ENCODE results near the gene ARL5A. TPM values are rescaled to one million over a fixed set of nuclear protein-coding genes. Genes with fewer than 3 reads are reported as not detected.
"Not testable (repeated sequence)": the region's sequence is repeated elsewhere in the genome, so short reads cannot be mapped to it uniquely, and the experiment has no call there.

ARL5A gene, protein sequence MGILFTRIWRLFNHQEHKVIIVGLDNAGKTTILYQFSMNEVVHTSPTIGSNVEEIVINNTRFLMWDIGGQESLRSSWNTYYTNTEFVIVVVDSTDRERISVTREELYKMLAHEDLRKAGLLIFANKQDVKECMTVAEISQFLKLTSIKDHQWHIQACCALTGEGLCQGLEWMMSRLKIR
- total RNA-seq, result 51.0 and 53.2 TPM in 2 replicates

DNA sequence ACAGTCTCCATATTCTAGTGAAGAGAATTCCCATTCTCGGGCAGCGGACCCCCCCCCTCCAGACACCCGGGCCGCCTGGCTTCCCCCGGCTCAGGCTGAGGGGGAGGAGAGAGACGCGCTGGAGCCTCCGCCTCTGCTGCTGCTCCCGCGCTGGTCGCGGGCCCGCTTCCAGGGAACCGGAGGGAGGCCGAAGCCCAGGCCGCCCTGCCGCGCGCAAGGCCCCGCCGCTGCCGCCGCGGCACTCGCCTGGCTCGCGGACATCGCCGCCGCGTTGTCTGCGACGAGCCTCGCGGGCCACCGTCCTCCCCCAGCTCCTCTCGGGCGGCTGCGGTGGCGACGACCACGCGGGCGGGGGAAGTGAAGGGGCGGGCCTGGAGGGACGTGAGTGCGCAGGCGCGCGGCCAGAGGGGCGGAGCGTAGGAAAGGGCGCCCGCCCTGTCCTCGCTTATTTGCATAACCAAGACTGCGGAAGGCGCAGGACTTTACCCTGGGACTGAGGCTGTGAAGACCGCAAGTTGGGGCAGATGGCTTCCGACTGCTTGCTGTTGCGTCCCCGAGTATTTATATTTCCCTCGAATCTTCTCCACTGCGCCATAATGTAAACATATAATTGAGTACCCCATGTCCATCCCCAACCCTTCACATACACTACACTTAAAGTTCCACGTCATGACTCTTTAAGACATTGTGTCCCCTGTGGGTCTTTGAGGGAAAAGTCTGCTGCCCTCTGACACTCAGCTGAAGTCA, at the start of gene ARL5A:
ARL5A (minus strand) TSS at position 279 of the 747 bp plus-strand sequence; CDS start at position 34, 245 bp downstream.
- Mint-ChIP-seq H3K36me3 (ENCODE audit: low read depth) (peaks cover 2% of the 10 kb centered on the region), H3K4me1 (peaks cover 50% of the 10 kb centered on the region), H3K27ac (peak within 1 kb of the TSS; percentile 93), H3K27me3 (no peaks in the 10 kb centered on the region), H3K9me3 (no peaks in the 10 kb centered on the region), H3K4me3 (peak within 1 kb of the TSS; percentile 83)
- ChIA-PET POLR2A (interaction anchor here (0.6 to 3.3 kb wide), 25 partner anchors 8 to 889 kb away, joined by 3 to 25 read pairs (median 6); partner anchors contain the start of genes PRPF40A, RBM43 and STAM2), CTCF (interaction anchor here (0.5 to 1.5 kb wide), 4 partner anchors 20 to 197 kb away, joined by 3 to 6 read pairs (median 3); no protein-coding TSS in a partner anchor)
- DNase-seq, result peak; percentile 97
- TF ChIP-seq, protein P1, sequence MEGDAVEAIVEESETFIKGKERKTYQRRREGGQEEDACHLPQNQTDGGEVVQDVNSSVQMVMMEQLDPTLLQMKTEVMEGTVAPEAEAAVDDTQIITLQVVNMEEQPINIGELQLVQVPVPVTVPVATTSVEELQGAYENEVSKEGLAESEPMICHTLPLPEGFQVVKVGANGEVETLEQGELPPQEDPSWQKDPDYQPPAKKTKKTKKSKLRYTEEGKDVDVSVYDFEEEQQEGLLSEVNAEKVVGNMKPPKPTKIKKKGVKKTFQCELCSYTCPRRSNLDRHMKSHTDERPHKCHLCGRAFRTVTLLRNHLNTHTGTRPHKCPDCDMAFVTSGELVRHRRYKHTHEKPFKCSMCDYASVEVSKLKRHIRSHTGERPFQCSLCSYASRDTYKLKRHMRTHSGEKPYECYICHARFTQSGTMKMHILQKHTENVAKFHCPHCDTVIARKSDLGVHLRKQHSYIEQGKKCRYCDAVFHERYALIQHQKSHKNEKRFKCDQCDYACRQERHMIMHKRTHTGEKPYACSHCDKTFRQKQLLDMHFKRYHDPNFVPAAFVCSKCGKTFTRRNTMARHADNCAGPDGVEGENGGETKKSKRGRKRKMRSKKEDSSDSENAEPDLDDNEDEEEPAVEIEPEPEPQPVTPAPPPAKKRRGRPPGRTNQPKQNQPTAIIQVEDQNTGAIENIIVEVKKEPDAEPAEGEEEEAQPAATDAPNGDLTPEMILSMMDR (IDR thresholded peaks at IDR 0.05), result no peak
- ATAC-seq (ENCODE audit: low read depth), result peak; percentile 95
- intact Hi-C loops (cut with micrococcal nuclease), result loop anchor here (1.0 to 5.0 kb wide), 8 partner anchors 14 to 889 kb away; partner anchors contain the start of genes NMI, PRPF40A and STAM2

DNA sequence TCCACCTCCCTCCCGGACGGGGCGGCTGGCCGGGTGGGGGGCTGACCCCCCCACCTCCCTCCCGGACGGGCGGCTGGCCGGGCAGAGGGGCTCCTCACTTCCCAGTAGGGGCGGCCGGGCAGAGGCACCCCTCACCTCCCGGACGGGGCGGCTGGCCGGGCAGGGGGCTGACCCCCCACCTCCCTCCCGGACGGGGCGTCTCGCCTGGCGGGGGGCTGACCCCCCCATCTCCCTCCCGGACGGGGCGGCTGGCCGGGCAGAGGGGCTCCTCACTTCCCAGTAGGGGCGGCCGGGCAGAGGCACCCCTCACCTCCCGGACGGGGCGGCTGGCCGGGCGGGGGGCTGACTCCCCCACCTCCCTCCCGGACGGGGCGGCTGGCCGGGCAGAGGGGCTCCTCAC, 47.4 kb upstream of the ARL5A start:
- H3K36me3 Mint-ChIP-seq (ENCODE audit: low read depth); DNase-seq; H3K9me3 Mint-ChIP-seq; intact Hi-C loops (cut with micrococcal nuclease); H3K27me3 Mint-ChIP-seq; ATAC-seq (ENCODE audit: low read depth); H3K27ac Mint-ChIP-seq; H3K4me3 Mint-ChIP-seq; POLR2A ChIA-PET; H3K4me1 Mint-ChIP-seq; CTCF ChIA-PET: not testable (repeated sequence)

DNA sequence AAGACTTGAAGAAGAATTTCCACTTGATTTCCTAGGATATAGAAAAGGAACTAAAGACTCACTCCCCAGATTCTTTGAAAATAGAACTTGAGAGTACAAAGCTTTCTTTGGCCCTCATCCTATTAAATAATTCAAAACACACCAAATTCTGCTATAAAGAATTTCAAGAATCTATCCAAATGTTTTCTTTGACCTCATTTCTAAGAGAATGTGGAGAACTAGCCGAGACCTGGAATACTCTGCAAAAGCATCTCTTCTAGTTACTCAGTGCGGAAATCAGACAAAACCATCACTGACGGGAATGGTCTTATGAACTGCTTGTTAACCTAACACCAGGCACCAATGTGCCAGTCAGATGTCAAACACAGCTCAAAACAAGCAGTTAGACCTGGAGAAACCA, 44.2 kb upstream of the ARL5A start:
- Mint-ChIP-seq H3K27ac (no peak overlapping the region), H3K4me1 (no peaks in the 10 kb centered on the region), H3K4me3 (no peak overlapping the region), H3K9me3 (no peaks in the 10 kb centered on the region), H3K27me3 (peaks cover 1% of the 10 kb centered on the region), H3K36me3 (ENCODE audit: low read depth) (no peaks in the 10 kb centered on the region)
- ChIA-PET CTCF (no interaction called here), POLR2A (no interaction called here)
- TF ChIP-seq, protein P1 (IDR thresholded peaks at IDR 0.05), result no peak
- intact Hi-C loops (cut with micrococcal nuclease), result no loop called here
- no peak for ATAC-seq (ENCODE audit: low read depth)
- DNase-seq, result no peak

DNA sequence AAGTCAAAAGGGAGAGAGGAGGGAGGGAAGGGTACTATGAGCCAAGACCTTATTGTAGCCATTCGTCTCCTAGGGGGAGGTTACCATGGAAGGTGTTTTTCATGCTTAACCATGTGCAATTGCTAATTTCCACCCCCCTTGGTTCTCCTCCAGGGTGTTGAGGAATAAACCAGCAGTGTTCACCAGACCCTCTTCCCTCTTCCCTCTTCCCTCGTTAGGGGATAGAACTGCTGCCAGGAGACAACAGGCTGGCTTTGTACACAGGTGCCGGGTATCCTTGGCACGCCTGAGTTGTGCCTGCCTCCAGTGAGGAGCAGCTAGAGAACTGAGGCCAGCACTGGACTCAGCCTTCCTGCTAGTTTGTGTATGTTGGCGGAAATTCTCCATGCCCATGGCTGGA, 41.1 kb upstream of the ARL5A start:
- Mint-ChIP-seq H3K4me3 (no peak overlapping the region), H3K4me1 (no peaks in the 10 kb centered on the region), H3K27me3 (peaks cover 1% of the 10 kb centered on the region), H3K9me3 (no peaks in the 10 kb centered on the region), H3K27ac (no peak overlapping the region), H3K36me3 (ENCODE audit: low read depth) (no peaks in the 10 kb centered on the region)
- CTCF ChIA-PET, result no interaction called here
- no peak for DNase-seq
- POLR2A ChIA-PET, result no interaction called here
- ATAC-seq (ENCODE audit: low read depth), result no peak
- intact Hi-C loops (cut with micrococcal nuclease), result no loop called here
- TF ChIP-seq, protein P1 (IDR thresholded peaks at IDR 0.05), result no peak

DNA sequence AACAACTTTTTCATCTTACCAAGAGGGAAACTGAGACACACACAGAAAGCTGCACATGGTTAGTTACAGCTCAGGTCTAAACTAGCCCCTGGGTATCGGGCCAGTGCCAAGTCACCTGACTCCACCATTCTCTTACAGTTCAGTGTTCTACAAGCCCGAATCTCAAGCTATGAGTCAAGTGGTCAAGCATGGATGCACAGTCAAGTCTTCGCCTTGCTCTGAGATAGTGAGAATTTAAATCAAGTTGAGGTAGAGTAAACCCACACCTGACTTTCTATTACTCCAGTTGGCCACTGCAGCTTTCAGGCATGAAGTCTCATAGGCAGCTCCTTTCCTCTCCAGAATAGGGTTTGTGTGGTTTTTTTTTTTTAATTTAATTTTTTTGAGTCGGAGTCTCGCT, 34.5 kb upstream of the ARL5A start:
- Mint-ChIP-seq H3K4me3 (no peak overlapping the region), H3K27ac (no peak overlapping the region), H3K4me1 (peaks cover 2% of the 10 kb centered on the region), H3K27me3 (no peaks in the 10 kb centered on the region), H3K36me3 (ENCODE audit: low read depth) (no peaks in the 10 kb centered on the region), H3K9me3 (no peaks in the 10 kb centered on the region)
- intact Hi-C loops (cut with micrococcal nuclease), result no loop called here
- ATAC-seq (ENCODE audit: low read depth), result peak; percentile 93
- POLR2A ChIA-PET, result interaction anchor here (1.9 kb wide), 1 partner anchor 34 kb away, joined by 7 read pairs; the partner anchor contains the start of gene ARL5A
- CTCF ChIA-PET, result interaction anchor here (1.6 kb wide), 1 partner anchor 39 kb away, joined by 3 read pairs; no protein-coding TSS in a partner anchor
- TF ChIP-seq, protein P1 (IDR thresholded peaks at IDR 0.05), result no peak
- no peak for DNase-seq
